ENCODE results near the gene CHERP. TPM values are rescaled to one million over a fixed set of nuclear protein-coding genes. Genes with fewer than 3 reads are reported as not detected.

CHERP gene
- total and polyA plus RNA-seq, 2 experiments from 2014 or later = 7.8 to 38.7 TPM

GRCh38 chr19:16532440-16533234, 9.6 kb downstream of the CHERP start:
- Histone ChIP-seq H3K9me2 (replicated peaks; ENCODE audit: insufficient read depth) (no peaks in the 10 kb centered on the region), H2AFZ (no peak overlapping the region), H3K36me3 (replicated peaks; ENCODE audit: insufficient read depth, low read depth) (no peaks in the 10 kb centered on the region), H3K27ac (no peak overlapping the region), H3K4me1 (ENCODE audit: insufficient read depth) (no peaks in the 10 kb centered on the region), H3K27me3 (no peaks in the 10 kb centered on the region), H3K9me3 (ENCODE audit: low read depth) (no peaks in the 10 kb centered on the region), H3K79me2 (peaks cover 20% of the 10 kb centered on the region), H3K4me3 (no peak overlapping the region), H4K20me1 (ENCODE audit: insufficient read depth, poor library complexity, severe bottlenecking) (peaks cover 16% of the 10 kb centered on the region), H3K4me2 (no peak overlapping the region)
- TF ChIP-seq CTCF (IDR thresholded peaks at IDR 0.05; ENCODE audit: poor library complexity) = no peak
- TF ChIP-seq EZH2phosphoT487 (IDR thresholded peaks at IDR 0.05; ENCODE audit: low read depth, severe bottlenecking, unreplicated experiment) = no peak
- no peak for TF ChIP-seq EZH2 (IDR thresholded peaks at IDR 0.05; ENCODE audit: borderline replicate concordance)
- 94% methylated on average over 46 of the region's 47 CpGs for WGBS (ENCODE audit: low lambda C conversion rate, missing lambda C conversion rate)
- DNase-seq (ENCODE audit: low spot score) = no peak

GRCh38 chr19:16531380-16531669, 10.9 kb downstream of the CHERP start:
- Histone ChIP-seq H3K27ac (no peak overlapping the region), H3K79me2 (peaks cover 6% of the 10 kb centered on the region), H3K4me3 (no peak overlapping the region), H3K4me1 (ENCODE audit: insufficient read depth) (no peaks in the 10 kb centered on the region), H3K27me3 (no peaks in the 10 kb centered on the region), H3K36me3 (replicated peaks; ENCODE audit: insufficient read depth, low read depth) (no peaks in the 10 kb centered on the region), H3K9me2 (replicated peaks; ENCODE audit: insufficient read depth) (no peaks in the 10 kb centered on the region), H2AFZ (no peak overlapping the region), H3K9me3 (ENCODE audit: low read depth) (no peaks in the 10 kb centered on the region), H3K4me2 (no peak overlapping the region), H4K20me1 (ENCODE audit: insufficient read depth, poor library complexity, severe bottlenecking) (peaks cover 7% of the 10 kb centered on the region)
- 100% methylated on average over 12 of the region's 12 CpGs for WGBS (ENCODE audit: low lambda C conversion rate, missing lambda C conversion rate)
- TF ChIP-seq CTCF (IDR thresholded peaks at IDR 0.05; ENCODE audit: poor library complexity) (no peak), EZH2 (IDR thresholded peaks at IDR 0.05; ENCODE audit: borderline replicate concordance) (no peak), EZH2phosphoT487 (IDR thresholded peaks at IDR 0.05; ENCODE audit: low read depth, severe bottlenecking, unreplicated experiment) (no peak)
- DNase-seq (ENCODE audit: low spot score) = no peak

- Histone ChIP-seq H3K4me3 (no peak overlapping the region), H4K20me1 (ENCODE audit: insufficient read depth, poor library complexity, severe bottlenecking) (peaks cover under 1% of the 10 kb centered on the region)
- WGBS (ENCODE audit: low lambda C conversion rate, missing lambda C conversion rate) = 97% methylated on average over 39 of the region's 43 CpGs
Measured at GRCh38 chr19:16530540-16531379, 11.5 kb downstream of the CHERP start.

More at GRCh38 chr19:16530540-16531379, 11.5 kb downstream of the CHERP start:
- H3K36me3 ChIP-seq (replicated peaks; ENCODE audit: insufficient read depth, low read depth) = no peaks in the 10 kb centered on the region
- peaks cover under 1% of the 10 kb centered on the region for H3K79me2 ChIP-seq
- H3K9me2 ChIP-seq (replicated peaks; ENCODE audit: insufficient read depth) = no peaks in the 10 kb centered on the region
- H3K27ac ChIP-seq = no peak overlapping the region
- H2AFZ ChIP-seq = no peak overlapping the region
- H3K9me3 ChIP-seq (ENCODE audit: low read depth) = no peaks in the 10 kb centered on the region
- H3K4me1 ChIP-seq (ENCODE audit: insufficient read depth) = no peaks in the 10 kb centered on the region
- H3K27me3 ChIP-seq = no peaks in the 10 kb centered on the region
- H3K4me2 ChIP-seq = no peak overlapping the region
- TF ChIP-seq EZH2 (IDR thresholded peaks at IDR 0.05; ENCODE audit: borderline replicate concordance) (no peak), EZH2phosphoT487 (IDR thresholded peaks at IDR 0.05; ENCODE audit: low read depth, severe bottlenecking, unreplicated experiment) (no peak), CTCF (IDR thresholded peaks at IDR 0.05; ENCODE audit: poor library complexity) (no peak)
- no peak for DNase-seq (ENCODE audit: low spot score)

All from hepatocyte (in vitro differentiated cells).